GM18909 (cell line): ENCODE measurements around the gene OR8D1.
"Not testable (repeated sequence)": the region's sequence is repeated elsewhere in the genome, so short reads cannot be mapped to it uniquely, and the experiment has no call there.

ENCODE experiments used
- ATAC-seq: cut with Tn5 transposase; IDR thresholded peaks from one replicate; pipeline ENCODE4 v1.9.1; 2021; ENCODE audit warnings: mild to moderate bottlenecking; ENCODE audit not compliant: unreplicated experiment, poor library complexity

The OR8D1 gene

GRCh38 chr11:124294687-124295086 is 19.1 kb downstream of the OR8D1 start:
- ATAC-seq: no peak

- ATAC-seq: no peak
These were observed 28.0 kb downstream of the OR8D1 start for GRCh38 chr11:124285610-124286344.

- no peak for ATAC-seq
These were observed 35.5 kb downstream of the OR8D1 start for GRCh38 chr11:124278261-124278660.

GRCh38 chr11:124277804-124278203 is 35.9 kb downstream of the OR8D1 start:
- no peak for ATAC-seq

GRCh38 chr11:124277207-124277606 is 36.5 kb downstream of the OR8D1 start:
- ATAC-seq: no peak

GRCh38 chr11:124276081-124276480 is 37.7 kb downstream of the OR8D1 start:
- no peak for ATAC-seq

- no peak for ATAC-seq
These were observed 39.7 kb downstream of the OR8D1 start for GRCh38 chr11:124274000-124274399.

- not testable (repeated sequence) for ATAC-seq
These were observed 42.9 kb downstream of the OR8D1 start for GRCh38 chr11:124270886-124271285.

- ATAC-seq: not testable (repeated sequence)
These were observed 48.7 kb downstream of the OR8D1 start for GRCh38 chr11:124265041-124265440.

- no peak for ATAC-seq
These were observed 57.7 kb downstream of the OR8D1 start, which contains the start of gene OR8G5 for GRCh38 chr11:124256076-124256475. Gene OR8G5 (plus strand): TSS chr11:124256376. CDS start chr11:124264932, 8,556 bp downstream.
